OCI-LY7 (cell line): Measurements from ENCODE around the gene PPM1A. TPM values are rescaled to one million over a fixed set of nuclear protein-coding genes. Genes with fewer than 3 reads are reported as not detected.

Experiments
- Bru-seq: library from RNA; stranded (reverse); fragments of 400-500 nt; gene quantifications from one replicate; lab custom pipeline; 2021; lab: Mats Ljungman, UMichigan
- BruChase-seq, 2 experiments: library from RNA; stranded (reverse); fragments of 400-500 nt; gene quantifications; one replicate each; lab custom pipeline; 2021; lab: Mats Ljungman, UMichigan
- BruUV-seq: library from RNA; stranded (reverse); fragments of 400-500 nt; replicated peaks from 2 replicates; lab custom pipeline; 2021; lab: Mats Ljungman, UMichigan
- CTCF ChIA-PET: fragments of 300-600 bp; sonication (Branson Sonifier 250); formaldehyde crosslinking; loops from one replicate; lab custom pipeline; 2022; ENCODE audit warnings: antibody characterized with exemption; ENCODE audit not compliant: unreplicated experiment; lab: Charles Lee
- POLR2A ChIA-PET: fragments of 300-600 bp; sonication (Branson Sonifier 250); formaldehyde crosslinking; loops from one replicate; lab custom pipeline; 2022; ENCODE audit warnings: antibody characterized with exemption; lab: Charles Lee
- DNase-seq: peaks from one replicate; pipeline ENCODE4 v3.0.0-alpha.2; 2015; ENCODE audit warnings: low spot score
- H2AFZ ChIP-seq: fragments of 200-600 bp; sonication (generic), shearing (Covaris generic); 2 replicates; pipeline ENCODE4 v1.6.1; 2014; ENCODE audit warnings: mild to moderate bottlenecking, antibody characterized with exemption, low read length, moderate library complexity
- H3K27ac ChIP-seq: fragments of 200-600 bp; sonication (generic); 2 replicates; pipeline ENCODE4 v1.5.1; 2014; ENCODE audit warnings: mixed run types, low read depth, mild to moderate bottlenecking, moderate library complexity, low read length, inconsistent platforms; ENCODE audit not compliant: poor library complexity, severe bottlenecking
- H3K36me3 ChIP-seq: fragments of 200-600 bp; sonication (generic); 2 replicates; pipeline ENCODE4 v1.6.1; 2014; ENCODE audit warnings: mild to moderate bottlenecking, antibody characterized with exemption, low read length, moderate library complexity, mixed read lengths; ENCODE audit not compliant: insufficient read depth
- H3K4me1 ChIP-seq: fragments of 200-600 bp; sonication (generic); 2 replicates; pipeline ENCODE4 v1.5.1; 2014; ENCODE audit warnings: mild to moderate bottlenecking, low read length; ENCODE audit not compliant: insufficient read depth, poor library complexity, severe bottlenecking
- H3K4me2 ChIP-seq: fragments of 200-600 bp; sonication (generic); 2 replicates; pipeline ENCODE4 v1.6.1; 2014; ENCODE audit warnings: mild to moderate bottlenecking, low read length
- H3K4me3 ChIP-seq: fragments of 200-600 bp; sonication (generic); 2 replicates; pipeline ENCODE4 v1.5.1; 2014; ENCODE audit warnings: mild to moderate bottlenecking, low read depth, low read length; ENCODE audit not compliant: poor library complexity, severe bottlenecking
- H3K79me2 ChIP-seq: fragments of 200-600 bp; sonication (generic); 2 replicates; pipeline ENCODE4 v1.6.1; 2016; ENCODE audit warnings: low read depth, mild to moderate bottlenecking, low read length, moderate library complexity, mixed read lengths; ENCODE audit not compliant: insufficient read depth
- H3K9me2 ChIP-seq: fragments of 200-600 bp; sonication (generic); 2 replicates; pipeline ENCODE4 v1.6.1; 2016; ENCODE audit warnings: mild to moderate bottlenecking, low read length, mixed read lengths; ENCODE audit not compliant: insufficient read depth
- H3K9me3 ChIP-seq: fragments of 200-600 bp; sonication (generic); 2 replicates; pipeline ENCODE4 v1.6.1; 2014; ENCODE audit warnings: mild to moderate bottlenecking, mixed run types, low read length, mixed read lengths
- H4K20me1 ChIP-seq: fragments of 200-600 bp; sonication (generic); 2 replicates; pipeline ENCODE4 v1.6.1; 2014; ENCODE audit warnings: mild to moderate bottlenecking, antibody characterized with exemption, low read length, moderate library complexity, mixed read lengths; ENCODE audit not compliant: insufficient read depth
- EZH2phosphoT487 ChIP-seq: fragments of 200-600 bp; sonication (generic); IDR thresholded peaks from 2 replicates; pipeline ENCODE4 v1.6.1; 2018; ENCODE audit warnings: low read depth, borderline replicate concordance, mild to moderate bottlenecking, mixed run types, antibody characterized with exemption, low read length, moderate library complexity, mixed read lengths
- intact Hi-C: fragments of 100-400 bp; cut with micrococcal nuclease; formaldehyde crosslinking; loops from one replicate; pipeline ENCODE4 v1.10.0; 2022; ENCODE audit not compliant: unreplicated experiment
- long read RNA-seq: library from polyadenylated mRNA; stranded (forward); transcript quantifications from one replicate; pipeline ENCODE4 v2.0.0, GENCODE V29; 2022
- total RNA-seq, 2 experiments: library from RNA; depleted of rRNA in 1 of 2; stranded (reverse); fragments of >200 nt in 1 of 2; shearing (Covaris generic) in 1 of 2; gene quantifications; 2 replicates each; pipeline ENCODE4 v1.2.3, GENCODE V29; 2014 to 2022
- TF ChIP-seq, protein P1 (sequence below): fragments of 200-600 bp; sonication (generic); conservative IDR thresholded peaks from 2 replicates; pipeline ENCODE4 v1.5.1; 2014; ENCODE audit warnings: mild to moderate bottlenecking, antibody characterized with exemption, low read length, moderate library complexity, mixed read lengths

PPM1A gene
- total RNA-seq (2014; rRNA removed; shearing (Covaris generic)), result 25.4 and 28.8 TPM in 2 replicates
- 75.1 and 81.0 TPM in 2 replicates for total RNA-seq (2022)
- Bru-seq, nascent RNA, result percentile 96 among the genes with signal in this experiment
- BruChase-seq, experiment 1, labeled RNA remaining after a 6-hour chase, result percentile 87 among the genes with signal in this experiment
- BruChase-seq, experiment 2, labeled RNA remaining after a 2-hour chase, result percentile 94 among the genes with signal in this experiment
- long read RNA-seq, full-length matches to known transcripts, result 29 of 59 reads
- long read RNA-seq, partial matches to known transcripts, result 11 of 59 reads
- long read RNA-seq, other reads (novel, unspliced or antisense), result 19 of 59 reads

DNA sequence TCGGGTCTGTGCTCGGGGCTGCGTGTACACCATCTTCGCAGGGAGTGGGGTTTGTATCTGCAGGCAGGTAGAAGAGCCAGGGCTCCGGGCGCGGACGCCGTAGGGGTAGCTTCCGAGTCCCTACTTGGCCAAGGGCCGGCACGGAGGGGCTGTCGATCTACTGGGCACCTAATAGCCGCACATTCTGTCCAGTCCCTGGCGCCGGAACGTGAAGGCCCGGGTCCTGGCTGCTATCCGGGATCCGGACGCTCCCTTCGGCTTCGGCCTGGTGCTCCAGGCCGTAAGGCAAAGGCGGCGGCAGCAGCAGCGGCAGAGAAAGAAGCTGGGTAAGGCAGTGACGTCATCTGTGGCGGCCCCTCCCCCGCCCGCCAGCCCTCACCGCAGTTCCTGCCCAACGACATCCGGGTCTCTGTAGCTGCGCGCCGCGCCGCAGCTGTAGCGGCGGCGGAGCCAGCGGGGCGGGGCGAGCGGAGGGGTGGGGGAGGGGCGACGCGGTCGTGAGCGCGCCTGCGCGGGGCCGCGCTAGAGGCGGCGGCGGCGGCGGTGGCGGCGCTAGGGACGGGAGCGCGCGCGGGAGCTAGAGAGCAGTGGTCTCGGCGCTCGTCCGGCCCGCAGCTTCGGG lies at the start of gene PPM1A:
Gene PPM1A (plus strand): TSS at position 525 of the 622 bp plus-strand sequence. CDS start 33,483 bp downstream, outside the sequence.
- intact Hi-C loops, result loop anchor here (1.0 to 5.0 kb wide), 7 partner anchors 45 to 887 kb away; partner anchors contain the start of gene PCNX4
- Histone ChIP-seq H3K36me3 (peaks cover 25% of the 10 kb centered on the region), H3K4me3 (peak within 1 kb of the TSS; percentile 87), H2AFZ (peak within 1 kb of the TSS; percentile 74; the same call in 1 of the 2 replicates), H3K4me1 (peaks cover 55% of the 10 kb centered on the region), H3K4me2 (peak within 1 kb of the TSS; percentile 93), H3K79me2 (peaks cover 41% of the 10 kb centered on the region), H3K9me3 (no peaks in the 10 kb centered on the region), H4K20me1 (peaks cover 23% of the 10 kb centered on the region; the same call in 1 of the 2 replicates), H3K27ac (peak within 1 kb of the TSS; percentile 92), H3K9me2 (no peaks in the 10 kb centered on the region)
- POLR2A ChIA-PET, result interaction anchor here (0.6 to 8.9 kb wide), 16 partner anchors 8 to 500 kb away, joined by 3 to 115 read pairs (median 5); no protein-coding TSS in a partner anchor
- BruUV-seq, result no TSS peak
- no peak for TF ChIP-seq EZH2phosphoT487
- TF ChIP-seq, protein P1, sequence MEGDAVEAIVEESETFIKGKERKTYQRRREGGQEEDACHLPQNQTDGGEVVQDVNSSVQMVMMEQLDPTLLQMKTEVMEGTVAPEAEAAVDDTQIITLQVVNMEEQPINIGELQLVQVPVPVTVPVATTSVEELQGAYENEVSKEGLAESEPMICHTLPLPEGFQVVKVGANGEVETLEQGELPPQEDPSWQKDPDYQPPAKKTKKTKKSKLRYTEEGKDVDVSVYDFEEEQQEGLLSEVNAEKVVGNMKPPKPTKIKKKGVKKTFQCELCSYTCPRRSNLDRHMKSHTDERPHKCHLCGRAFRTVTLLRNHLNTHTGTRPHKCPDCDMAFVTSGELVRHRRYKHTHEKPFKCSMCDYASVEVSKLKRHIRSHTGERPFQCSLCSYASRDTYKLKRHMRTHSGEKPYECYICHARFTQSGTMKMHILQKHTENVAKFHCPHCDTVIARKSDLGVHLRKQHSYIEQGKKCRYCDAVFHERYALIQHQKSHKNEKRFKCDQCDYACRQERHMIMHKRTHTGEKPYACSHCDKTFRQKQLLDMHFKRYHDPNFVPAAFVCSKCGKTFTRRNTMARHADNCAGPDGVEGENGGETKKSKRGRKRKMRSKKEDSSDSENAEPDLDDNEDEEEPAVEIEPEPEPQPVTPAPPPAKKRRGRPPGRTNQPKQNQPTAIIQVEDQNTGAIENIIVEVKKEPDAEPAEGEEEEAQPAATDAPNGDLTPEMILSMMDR, result no peak
- CTCF ChIA-PET, result interaction anchor here (0.6 to 0.7 kb wide), 2 partner anchors 83 to 103 kb away, joined by 5 read pairs; no protein-coding TSS in a partner anchor
- DNase-seq, result peak; percentile 97

- ChIA-PET CTCF (interaction anchor here (0.9 kb wide), 1 partner anchor 133 kb away, joined by 3 read pairs; no protein-coding TSS in a partner anchor), POLR2A (interaction anchor here (0.6 to 2.5 kb wide), 8 partner anchors 10 to 170 kb away, joined by 3 to 13 read pairs (median 4); no protein-coding TSS in a partner anchor)
- H3K79me2 ChIP-seq, result no peaks in the 10 kb centered on the region
- H3K9me2 ChIP-seq, result no peaks in the 10 kb centered on the region
- no peak overlapping the region for H3K4me3 ChIP-seq
- H3K36me3 ChIP-seq, result peaks cover 6% of the 10 kb centered on the region; the same call in 1 of the 2 replicates
- no peak for DNase-seq
- H4K20me1 ChIP-seq, result no peaks in the 10 kb centered on the region
- H3K4me2 ChIP-seq, result no peak overlapping the region
- peaks cover 32% of the 10 kb centered on the region for H3K9me3 ChIP-seq
- intact Hi-C loops, result loop anchor here (10.0 kb wide), 1 partner anchor 1055 kb away; no protein-coding TSS in a partner anchor
- no peak overlapping the region for H3K27ac ChIP-seq
- BruUV-seq, result no TSS peak
- H2AFZ ChIP-seq, result no peak overlapping the region
- H3K4me1 ChIP-seq, result peaks cover 42% of the 10 kb centered on the region
- TF ChIP-seq EZH2phosphoT487, result no peak
- TF ChIP-seq, protein P1, result no peak
Measured at GRCh38 chr14:60199321-60199720, 49.7 kb upstream of the PPM1A start.
